K562 (cell line): Measurements from ENCODE around the gene HEPHL1.

Experiments used
- ETV5 ChIP-seq: sonication (generic); formaldehyde crosslinking; IDR thresholded peaks from 2 replicates; pipeline ENCODE4 v1.4.0; 2020; ENCODE audit warnings: low read depth, mild to moderate bottlenecking, missing genetic modification reagents
- FOXM1 ChIP-seq, 2 experiments: fragments of 450-650 bp in 1 of 2; sonication (generic) in 1 of 2; formaldehyde crosslinking in 1 of 2; IDR thresholded peaks; 2 replicates each; pipeline versions ENCODE4 v1.6.1 to v1.9.0; 2017 to 2022; ENCODE audit warnings: low read depth in 2 of 2, mild to moderate bottlenecking in 2 of 2, missing genetic modification reagents in 1 of 2, moderate library complexity in 1 of 2
- NRF1 ChIP-seq, 2 experiments: fragments of 450-650 bp; IDR thresholded peaks in 1 of 2; conservative IDR thresholded peaks in 1 of 2; 2 replicates each; pipeline ENCODE4 v1.6.1; 2014; ENCODE audit warnings: mild to moderate bottlenecking in 2 of 2
- RBM22 ChIP-seq: fragments of 200-400 bp; formaldehyde crosslinking; IDR thresholded peaks from 2 replicates; pipeline ENCODE4 v1.6.1; 2018; ENCODE audit warnings: low read length, low read depth; ENCODE audit not compliant: poor library complexity, severe bottlenecking
- REST ChIP-seq, 2 experiments: fragments of 450-650 bp; formaldehyde crosslinking in 1 of 2; IDR thresholded peaks; 2 replicates each; pipeline versions ENCODE4 v1.4.0 to v1.6.1; 2014 to 2020; ENCODE audit warnings: mild to moderate bottlenecking in 2 of 2, borderline replicate concordance in 1 of 2, low read depth in 1 of 2
- UBTF ChIP-seq, 2 experiments: IDR thresholded peaks; 2 replicates each; pipeline ENCODE4 v1.6.1; 2012; ENCODE audit warnings: improper control_type of control experiment in 2 of 2, low read depth in 2 of 2, low read length in 2 of 2, borderline replicate concordance in 1 of 2
- TF ChIP-seq, protein P1 (sequence below), 2 experiments: IDR thresholded peaks in 1 of 2; conservative IDR thresholded peaks in 1 of 2; 2 replicates each; pipeline ENCODE4 v1.6.1; 2016; ENCODE audit warnings: low read depth in 2 of 2, mild to moderate bottlenecking in 1 of 2, missing compliant biosample characterization in 1 of 2, missing genetic modification characterization in 1 of 2, moderate library complexity in 1 of 2

DNA sequence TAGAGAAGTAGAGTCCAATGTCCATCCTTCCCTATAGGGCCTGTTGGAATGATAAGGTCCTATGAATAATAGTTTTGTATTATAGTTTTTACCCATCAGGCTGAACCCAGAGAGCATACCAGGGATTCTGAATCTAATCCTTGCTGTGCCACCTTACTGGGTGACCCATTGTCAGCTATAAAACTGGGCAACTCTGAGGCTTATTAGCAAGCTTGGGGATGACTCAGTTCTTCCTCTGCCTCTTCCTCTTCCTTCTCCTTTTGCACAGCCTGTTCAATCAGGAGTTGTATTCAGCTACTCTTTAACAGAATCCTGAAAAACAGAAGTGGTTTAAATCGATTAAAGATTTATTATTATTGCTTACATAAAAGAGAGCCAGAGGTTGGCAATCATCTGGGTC is 8.9 kb downstream of the HEPHL1 start:
- TF ChIP-seq NRF1 (conservative IDR thresholded peaks at IDR 0.05 in 1 of 2, IDR thresholded peaks at IDR 0.05 in 1 of 2), result no peak
- TF ChIP-seq, protein P1, sequence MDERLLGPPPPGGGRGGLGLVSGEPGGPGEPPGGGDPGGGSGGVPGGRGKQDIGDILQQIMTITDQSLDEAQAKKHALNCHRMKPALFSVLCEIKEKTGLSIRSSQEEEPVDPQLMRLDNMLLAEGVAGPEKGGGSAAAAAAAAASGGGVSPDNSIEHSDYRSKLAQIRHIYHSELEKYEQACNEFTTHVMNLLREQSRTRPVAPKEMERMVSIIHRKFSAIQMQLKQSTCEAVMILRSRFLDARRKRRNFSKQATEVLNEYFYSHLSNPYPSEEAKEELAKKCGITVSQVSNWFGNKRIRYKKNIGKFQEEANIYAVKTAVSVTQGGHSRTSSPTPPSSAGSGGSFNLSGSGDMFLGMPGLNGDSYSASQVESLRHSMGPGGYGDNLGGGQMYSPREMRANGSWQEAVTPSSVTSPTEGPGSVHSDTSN (CRISPR knock-in tag; IDR thresholded peaks at IDR 0.05; ENCODE audit: low read depth), result no peak
- TF ChIP-seq, protein P1 (tag; conservative IDR thresholded peaks at IDR 0.05; ENCODE audit: low read depth), result no peak
- TF ChIP-seq REST (IDR thresholded peaks at IDR 0.05; ENCODE audit: borderline replicate concordance), result no peak
- no peak for TF ChIP-seq REST (CRISPR knock-in tag; IDR thresholded peaks at IDR 0.05; ENCODE audit: low read depth)
- TF ChIP-seq RBM22, result no peak
- TF ChIP-seq ETV5, result no peak
- no peak for TF ChIP-seq FOXM1 (IDR thresholded peaks at IDR 0.05; ENCODE audit: low read depth)
- TF ChIP-seq FOXM1 (CRISPR knock-in tag; IDR thresholded peaks at IDR 0.05; ENCODE audit: low read depth), result no peak
- TF ChIP-seq UBTF (IDR thresholded peaks at IDR 0.05; ENCODE audit: borderline replicate concordance in 1 of 2, low read depth in 2 of 2, low read length in 2 of 2), result no peak
